SK-N-SH (cell line): Measurements from ENCODE around the gene CDC42.

Experiments used
- CHD2 ChIP-seq: fragments of 150-350 bp; IDR thresholded peaks from 2 replicates; pipeline ENCODE4 v1.6.1; 2018; ENCODE audit warnings: low read length; ENCODE audit not compliant: partially characterized antibody
- FOXM1 ChIP-seq: IDR thresholded peaks from 2 replicates; pipeline ENCODE4 v1.4.0; 2012; ENCODE audit warnings: low read depth, mild to moderate bottlenecking
- POLR2AphosphoS5 ChIP-seq: IDR thresholded peaks from 2 replicates; pipeline ENCODE4 v1.6.1; 2012; ENCODE audit warnings: low read depth, low read length
- RCOR1 ChIP-seq: fragments of 150-350 bp; IDR thresholded peaks from 2 replicates; pipeline ENCODE4 v1.6.1; 2017; ENCODE audit warnings: antibody characterized with exemption, low read length
- RFX5 ChIP-seq: IDR thresholded peaks from 2 replicates; pipeline ENCODE4 v1.6.1; 2012; ENCODE audit warnings: mild to moderate bottlenecking, improper control_type of control experiment, low read length
- TAF1 ChIP-seq: IDR thresholded peaks from 2 replicates; pipeline ENCODE4 v1.6.1; 2012; ENCODE audit warnings: low read depth, mild to moderate bottlenecking, low read length, moderate library complexity, borderline replicate concordance
- TF ChIP-seq, protein P1 (sequence below): fragments of 200-600 bp; sonication (generic); IDR thresholded peaks from 2 replicates; pipeline ENCODE4 v1.6.1; 2017; ENCODE audit warnings: antibody characterized with exemption, mild to moderate bottlenecking, moderate library complexity
- TF ChIP-seq, protein P2 (sequence below): IDR thresholded peaks from 2 replicates; pipeline ENCODE4 v1.6.1; 2012; ENCODE audit warnings: mild to moderate bottlenecking, low read depth, low read length, moderate library complexity

DNA sequence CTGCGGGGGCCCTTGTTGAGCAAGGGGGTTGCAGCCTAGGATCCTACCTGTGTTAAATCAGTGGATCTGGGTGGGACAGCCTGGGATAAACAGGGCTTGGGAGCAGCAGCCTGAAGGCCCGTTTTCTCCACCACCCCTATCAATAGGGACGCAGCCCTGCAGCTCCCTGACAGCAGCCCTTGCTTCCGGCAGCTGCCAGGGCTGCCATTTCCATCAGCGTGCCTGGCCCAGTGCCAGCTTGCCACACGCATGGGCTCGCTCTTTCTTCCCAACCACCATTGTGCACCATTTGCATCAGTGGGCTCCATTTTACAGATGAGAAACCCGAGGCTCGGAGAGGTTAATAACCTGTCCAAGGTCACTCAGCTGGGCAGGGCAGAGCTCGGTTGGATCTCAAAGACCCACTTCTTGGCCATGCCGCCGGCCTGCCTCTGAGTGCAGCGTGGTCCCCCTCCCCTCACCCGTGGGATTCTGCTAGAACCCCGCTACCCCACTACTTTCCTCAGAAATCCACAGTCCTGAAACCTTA, 86.6 kb downstream of the CDC42 start:
- TF ChIP-seq, protein P1, sequence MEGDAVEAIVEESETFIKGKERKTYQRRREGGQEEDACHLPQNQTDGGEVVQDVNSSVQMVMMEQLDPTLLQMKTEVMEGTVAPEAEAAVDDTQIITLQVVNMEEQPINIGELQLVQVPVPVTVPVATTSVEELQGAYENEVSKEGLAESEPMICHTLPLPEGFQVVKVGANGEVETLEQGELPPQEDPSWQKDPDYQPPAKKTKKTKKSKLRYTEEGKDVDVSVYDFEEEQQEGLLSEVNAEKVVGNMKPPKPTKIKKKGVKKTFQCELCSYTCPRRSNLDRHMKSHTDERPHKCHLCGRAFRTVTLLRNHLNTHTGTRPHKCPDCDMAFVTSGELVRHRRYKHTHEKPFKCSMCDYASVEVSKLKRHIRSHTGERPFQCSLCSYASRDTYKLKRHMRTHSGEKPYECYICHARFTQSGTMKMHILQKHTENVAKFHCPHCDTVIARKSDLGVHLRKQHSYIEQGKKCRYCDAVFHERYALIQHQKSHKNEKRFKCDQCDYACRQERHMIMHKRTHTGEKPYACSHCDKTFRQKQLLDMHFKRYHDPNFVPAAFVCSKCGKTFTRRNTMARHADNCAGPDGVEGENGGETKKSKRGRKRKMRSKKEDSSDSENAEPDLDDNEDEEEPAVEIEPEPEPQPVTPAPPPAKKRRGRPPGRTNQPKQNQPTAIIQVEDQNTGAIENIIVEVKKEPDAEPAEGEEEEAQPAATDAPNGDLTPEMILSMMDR = no peak
- TF ChIP-seq RFX5 (no peak), POLR2AphosphoS5 (no peak), FOXM1 (no peak), RCOR1 (no peak), TAF1 (no peak), CHD2 (no peak)
- TF ChIP-seq, protein P2, sequence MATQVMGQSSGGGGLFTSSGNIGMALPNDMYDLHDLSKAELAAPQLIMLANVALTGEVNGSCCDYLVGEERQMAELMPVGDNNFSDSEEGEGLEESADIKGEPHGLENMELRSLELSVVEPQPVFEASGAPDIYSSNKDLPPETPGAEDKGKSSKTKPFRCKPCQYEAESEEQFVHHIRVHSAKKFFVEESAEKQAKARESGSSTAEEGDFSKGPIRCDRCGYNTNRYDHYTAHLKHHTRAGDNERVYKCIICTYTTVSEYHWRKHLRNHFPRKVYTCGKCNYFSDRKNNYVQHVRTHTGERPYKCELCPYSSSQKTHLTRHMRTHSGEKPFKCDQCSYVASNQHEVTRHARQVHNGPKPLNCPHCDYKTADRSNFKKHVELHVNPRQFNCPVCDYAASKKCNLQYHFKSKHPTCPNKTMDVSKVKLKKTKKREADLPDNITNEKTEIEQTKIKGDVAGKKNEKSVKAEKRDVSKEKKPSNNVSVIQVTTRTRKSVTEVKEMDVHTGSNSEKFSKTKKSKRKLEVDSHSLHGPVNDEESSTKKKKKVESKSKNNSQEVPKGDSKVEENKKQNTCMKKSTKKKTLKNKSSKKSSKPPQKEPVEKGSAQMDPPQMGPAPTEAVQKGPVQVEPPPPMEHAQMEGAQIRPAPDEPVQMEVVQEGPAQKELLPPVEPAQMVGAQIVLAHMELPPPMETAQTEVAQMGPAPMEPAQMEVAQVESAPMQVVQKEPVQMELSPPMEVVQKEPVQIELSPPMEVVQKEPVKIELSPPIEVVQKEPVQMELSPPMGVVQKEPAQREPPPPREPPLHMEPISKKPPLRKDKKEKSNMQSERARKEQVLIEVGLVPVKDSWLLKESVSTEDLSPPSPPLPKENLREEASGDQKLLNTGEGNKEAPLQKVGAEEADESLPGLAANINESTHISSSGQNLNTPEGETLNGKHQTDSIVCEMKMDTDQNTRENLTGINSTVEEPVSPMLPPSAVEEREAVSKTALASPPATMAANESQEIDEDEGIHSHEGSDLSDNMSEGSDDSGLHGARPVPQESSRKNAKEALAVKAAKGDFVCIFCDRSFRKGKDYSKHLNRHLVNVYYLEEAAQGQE = no peak
